Neuronal stem cell (in vitro differentiated cells): Measurements from ENCODE around the gene ENTPD6.
A peak's percentile ranks its signal among the peaks of the same experiment; 100 is the strongest.

Experiments used
- DNase-seq: peaks from one replicate; pipeline ENCODE4 v3.0.0-alpha.2; 2013; ENCODE audit warnings: low spot score
- H2AFZ ChIP-seq: one replicate; pipeline ENCODE4 v1.6.1; 2013; ENCODE audit warnings: mild to moderate bottlenecking, low read length, inconsistent platforms
- H2AK5ac ChIP-seq: 2 replicates; pipeline ENCODE4 v1.6.1; 2013; ENCODE audit warnings: low read depth, mild to moderate bottlenecking, inconsistent platforms, low read length, moderate library complexity, mixed read lengths
- H2BK120ac ChIP-seq: 2 replicates; pipeline ENCODE4 v1.6.1; 2013; ENCODE audit warnings: low read depth, mild to moderate bottlenecking, inconsistent platforms, low read length, moderate library complexity, mixed read lengths
- H2BK12ac ChIP-seq: one replicate; pipeline ENCODE4 v1.6.1; 2013; ENCODE audit warnings: low read length, inconsistent platforms
- H2BK15ac ChIP-seq: 2 replicates; pipeline ENCODE4 v1.6.1; 2013; ENCODE audit warnings: mild to moderate bottlenecking, low read length, inconsistent platforms, mixed read lengths
- H2BK5ac ChIP-seq: one replicate; pipeline ENCODE4 v1.6.1; 2013; ENCODE audit warnings: inconsistent platforms, mild to moderate bottlenecking, low read length, moderate library complexity
- H3K14ac ChIP-seq: one replicate; pipeline ENCODE4 v1.6.1; 2013; ENCODE audit warnings: low read length, inconsistent platforms
- H3K18ac ChIP-seq: 2 replicates; pipeline ENCODE4 v1.6.1; 2013; ENCODE audit warnings: low read length, inconsistent platforms
- H3K23ac ChIP-seq: 2 replicates; pipeline ENCODE4 v1.6.1; 2013; ENCODE audit warnings: low read depth, mild to moderate bottlenecking, mixed read lengths, low read length, inconsistent platforms; ENCODE audit not compliant: poor library complexity
- H3K27ac ChIP-seq: replicated peaks from 3 replicates; pipeline ENCODE4 v1.5.1; 2013; ENCODE audit warnings: low read length, inconsistent platforms
- H3K27me3 ChIP-seq, 3 experiments: 2 replicates each; pipeline ENCODE4 v1.6.1; 2013; ENCODE audit warnings: low read length in 3 of 3, mild to moderate bottlenecking in 2 of 3, inconsistent platforms in 1 of 3, low read depth in 1 of 3, mixed read lengths in 1 of 3, moderate library complexity in 1 of 3; ENCODE audit not compliant: control insufficient read depth in 3 of 3, insufficient read depth in 3 of 3
- H3K36me3 ChIP-seq, 2 donors: replicated peaks in 1 of 2; 2 replicates each; pipeline ENCODE4 v1.6.1; 2013; ENCODE audit warnings: low read length in 2 of 2; ENCODE audit not compliant: control insufficient read depth in 2 of 2, insufficient read depth in 2 of 2
- H3K4ac ChIP-seq: 2 replicates; pipeline ENCODE4 v1.6.1; 2013; ENCODE audit warnings: inconsistent platforms, mild to moderate bottlenecking, low read length, moderate library complexity
- H3K4me1 ChIP-seq, 2 donors: 1 replicate in 1 of 2; 2 replicates in 1 of 2; pipeline ENCODE4 v1.6.1; 2013; ENCODE audit warnings: low read length in 2 of 2, low read depth in 1 of 2; ENCODE audit not compliant: control insufficient read depth in 2 of 2, insufficient read depth in 1 of 2
- H3K4me2 ChIP-seq: one replicate; pipeline ENCODE4 v1.6.1; 2013; ENCODE audit warnings: mild to moderate bottlenecking, low read length, inconsistent platforms; ENCODE audit not compliant: insufficient read depth, poor library complexity, severe bottlenecking
- H3K4me3 ChIP-seq, 2 donors: 2 replicates each; pipeline ENCODE4 v1.5.1; 2013; ENCODE audit warnings: low read length in 2 of 2, mild to moderate bottlenecking in 2 of 2, inconsistent platforms in 1 of 2, moderate library complexity in 1 of 2
- H3K79me1 ChIP-seq: one replicate; pipeline ENCODE4 v1.6.1; 2013; ENCODE audit warnings: low read depth, mild to moderate bottlenecking, inconsistent platforms, low read length, moderate library complexity
- H3K9ac ChIP-seq: one replicate; pipeline ENCODE4 v1.6.1; 2013; ENCODE audit warnings: mild to moderate bottlenecking, low read depth, low read length, inconsistent platforms; ENCODE audit not compliant: poor library complexity
- H3K9me3 ChIP-seq, 2 donors: replicated peaks in 1 of 2; 2 replicates each; pipeline versions ENCODE3 to v1.6.1; 2013; ENCODE audit warnings: low read length in 2 of 2, mild to moderate bottlenecking in 2 of 2, inconsistent platforms in 1 of 2, low read depth in 1 of 2, mixed read lengths in 1 of 2, moderate library complexity in 1 of 2; ENCODE audit not compliant: control insufficient read depth in 2 of 2, insufficient read depth in 1 of 2
- H4K8ac ChIP-seq: one replicate; pipeline ENCODE4 v1.6.1; 2013; ENCODE audit warnings: low read depth, mild to moderate bottlenecking, inconsistent platforms, low read length, moderate library complexity
- H4K91ac ChIP-seq: one replicate; pipeline ENCODE4 v1.6.1; 2013; ENCODE audit warnings: low read length, low read depth, mild to moderate bottlenecking, inconsistent platforms; ENCODE audit not compliant: poor library complexity
- WGBS, 2 donors: extraction: QIAGEN DNeasy Blood & Tissue Kit; methylation state at CpG; one replicate each; pipeline ENCODE4 v1.1.7; 2013; ENCODE audit warnings: missing lambda C conversion rate in 2 of 2, mixed read lengths in 1 of 2; ENCODE audit not compliant: insufficient read length in 2 of 2, insufficient replicate concordance in 1 of 2; ENCODE audit errors: extremely low coverage in 2 of 2; 5-methylcytosine and 5-hydroxymethylcytosine counted together

Gene ENTPD6

DNA sequence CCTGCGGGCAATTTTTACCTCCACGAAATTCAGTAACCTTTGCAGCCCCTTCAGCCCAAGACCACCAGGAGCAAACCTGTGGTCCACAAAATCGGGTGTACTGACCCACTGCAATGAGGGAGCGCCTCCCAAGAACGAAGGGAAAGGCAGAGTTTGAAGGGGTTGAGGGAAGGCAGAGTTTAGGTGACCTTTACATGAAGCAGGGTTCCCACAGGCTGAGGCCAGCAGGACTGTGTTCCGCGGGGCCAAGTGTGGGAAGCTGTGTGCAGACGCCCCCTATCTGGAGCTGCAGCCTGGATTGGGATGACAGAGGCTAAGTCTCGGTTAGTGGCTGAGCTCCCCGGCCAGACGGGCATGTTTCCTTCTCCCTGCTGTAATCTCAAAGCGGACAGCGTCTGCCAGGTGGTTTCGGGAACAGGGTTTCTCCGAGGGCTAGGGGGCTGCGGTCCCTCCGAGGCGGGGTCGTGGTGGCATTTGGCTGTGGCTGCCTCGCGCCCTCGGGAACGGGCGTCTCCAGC lies 51.5 kb downstream of the ENTPD6 start:
- Histone ChIP-seq H3K79me1 (no peaks in the 10 kb centered on the region), H3K4me1 (peaks cover 15 to 28% of the 10 kb centered on the region in 2 donors), H3K4me3 (peak overlapping the region; percentile 90 to 91), H3K27me3 (peaks cover 0 to 15% (median 5%) of the 10 kb centered on the region in 3 experiments), H3K4ac (no peak overlapping the region), H4K8ac (no peak overlapping the region), H3K4me2 (peak overlapping the region; percentile 93), H2BK5ac (no peak overlapping the region), H3K36me3 (peaks cover 0 to 13% of the 10 kb centered on the region in 2 donors), H3K9ac (peak overlapping the region; percentile 89), H2AK5ac (no peak overlapping the region), H4K91ac (no peak overlapping the region), H3K9me3 (no peaks in the 10 kb centered on the region), H3K23ac (peak overlapping the region; percentile 56), H3K14ac (peak overlapping the region; percentile 86), H2AFZ (peak overlapping the region; percentile 97), H3K18ac (peak overlapping the region; percentile 95), H2BK12ac (no peak overlapping the region), H2BK15ac (no peak overlapping the region), H3K27ac (no peak overlapping the region), H2BK120ac (no peak overlapping the region)
- WGBS, 2 donors, result no CpG with 5 or more reads among the region's 24 CpGs
- peak; percentile 58 for DNase-seq

DNA sequence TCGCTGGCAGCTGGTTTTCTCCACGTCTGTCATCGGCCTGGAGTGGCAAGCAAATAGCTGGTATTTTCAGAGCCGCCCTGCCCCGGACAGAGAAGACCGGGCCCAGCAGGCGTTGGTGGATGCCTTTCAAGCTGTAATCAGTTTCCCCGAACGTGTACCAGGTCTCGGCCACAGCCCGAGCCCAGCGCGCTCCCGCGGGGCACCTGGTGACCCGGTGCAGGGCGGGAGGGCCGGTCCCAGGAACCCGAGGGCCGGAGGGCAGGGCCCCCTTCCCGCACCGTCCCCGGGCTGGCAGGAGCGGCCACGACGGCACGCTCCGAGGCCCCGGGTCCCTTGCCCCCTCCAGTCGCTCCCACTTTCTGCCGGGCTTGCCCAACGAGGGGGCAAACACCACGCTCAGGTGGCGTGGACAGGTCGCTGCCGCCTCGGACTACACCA lies 52.0 kb downstream of the ENTPD6 start:
- Histone ChIP-seq H3K9me3 (no peaks in the 10 kb centered on the region), H2AFZ (peak overlapping the region; percentile 97), H3K4me2 (peak overlapping the region; percentile 93), H2BK5ac (no peak overlapping the region), H4K8ac (no peak overlapping the region), H3K4me3 (peak overlapping the region; percentile 90 to 91), H3K79me1 (peaks cover 2% of the 10 kb centered on the region), H3K23ac (peak overlapping the region; percentile 56), H4K91ac (no peak overlapping the region), H2BK12ac (no peak overlapping the region), H2BK15ac (no peak overlapping the region), H3K9ac (peak overlapping the region; percentile 89), H2BK120ac (no peak overlapping the region), H3K4ac (no peak overlapping the region), H3K18ac (peak overlapping the region; percentile 95), H3K27me3 (peaks cover 0 to 15% (median 5%) of the 10 kb centered on the region in 3 experiments), H3K27ac (no peak overlapping the region), H3K4me1 (peaks cover 19 to 27% of the 10 kb centered on the region in 2 donors), H2AK5ac (no peak overlapping the region), H3K14ac (peak overlapping the region; percentile 86), H3K36me3 (peaks cover 2 to 18% of the 10 kb centered on the region in 2 donors)
- no CpG with 5 or more reads among the region's 37 CpGs for WGBS, 2 donors
- peak; percentile 61 for DNase-seq

DNA sequence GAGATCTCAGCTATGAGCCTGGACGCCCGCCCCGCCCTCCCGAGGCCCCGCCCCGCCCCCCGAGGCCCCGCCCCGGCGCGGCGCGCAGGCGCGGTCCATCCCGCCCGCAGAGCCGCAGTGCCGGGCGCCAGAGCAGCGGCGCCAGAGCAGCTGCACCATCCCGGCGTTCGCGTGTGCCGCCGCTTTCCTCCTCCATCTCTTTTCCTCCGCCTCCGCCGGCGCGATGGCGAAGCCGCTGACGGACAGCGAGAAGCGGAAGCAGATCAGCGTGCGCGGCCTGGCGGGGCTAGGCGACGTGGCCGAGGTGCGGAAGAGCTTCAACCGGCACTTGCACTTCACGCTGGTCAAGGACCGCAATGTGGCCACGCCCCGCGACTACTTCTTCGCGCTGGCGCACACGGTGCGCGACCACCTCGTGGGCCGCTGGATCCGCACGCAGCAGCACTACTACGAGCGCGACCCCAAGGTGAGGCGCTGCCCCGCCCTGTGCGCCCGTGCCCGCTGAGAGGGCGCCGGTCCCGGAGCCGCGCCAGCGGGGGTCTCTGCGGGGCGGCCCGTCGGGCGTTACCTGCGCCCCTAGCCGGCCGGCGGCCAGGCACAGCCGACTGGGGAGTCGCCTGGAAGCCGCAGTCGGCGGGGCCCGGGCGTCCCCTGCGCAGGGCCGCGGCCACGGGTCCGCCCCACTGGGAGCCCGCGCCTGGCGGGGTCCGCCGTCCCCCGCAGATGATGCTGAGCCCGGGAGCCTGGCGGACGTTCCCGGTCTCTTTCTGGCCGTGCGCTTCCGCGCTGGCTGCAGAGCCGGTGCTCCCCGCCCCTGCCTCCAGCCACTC lies 52.7 kb downstream of the ENTPD6 start, which contains the start of gene PYGB:
Gene PYGB (plus strand): TSS at position 130 of the 830 bp plus-strand sequence. CDS start 94 bp downstream, at position 224.
- Histone ChIP-seq H2BK12ac (peak within 1 kb of the TSS; percentile 52), H3K4ac (no peak within 1 kb of the TSS), H3K4me2 (peak within 1 kb of the TSS; percentile 93), H2AK5ac (peak within 1 kb of the TSS; percentile 20), H3K4me1 (peaks cover 19 to 29% of the 10 kb centered on the region in 2 donors), H3K23ac (peak within 1 kb of the TSS; percentile 99), H3K36me3 (peaks cover 2 to 24% of the 10 kb centered on the region in 2 donors), H2BK5ac (no peak within 1 kb of the TSS), H3K9me3 (no peaks in the 10 kb centered on the region), H3K27ac (peak within 1 kb of the TSS; percentile 94), H3K9ac (peak within 1 kb of the TSS; percentile 98), H4K8ac (no peak within 1 kb of the TSS), H2BK120ac (no peak within 1 kb of the TSS), H2AFZ (peak within 1 kb of the TSS; percentile 97), H3K27me3 (peaks cover 0 to 13% (median 5%) of the 10 kb centered on the region in 3 experiments), H2BK15ac (no peak within 1 kb of the TSS), H3K4me3 (peak within 1 kb of the TSS; percentile 90 to 91), H3K14ac (peak within 1 kb of the TSS; percentile 86), H3K18ac (peak within 1 kb of the TSS; percentile 98), H3K79me1 (peaks cover 5% of the 10 kb centered on the region), H4K91ac (no peak within 1 kb of the TSS)
- WGBS, 2 donors, result no CpG with 5 or more reads among the region's 113 CpGs
- peak; percentile 82 for DNase-seq

DNA sequence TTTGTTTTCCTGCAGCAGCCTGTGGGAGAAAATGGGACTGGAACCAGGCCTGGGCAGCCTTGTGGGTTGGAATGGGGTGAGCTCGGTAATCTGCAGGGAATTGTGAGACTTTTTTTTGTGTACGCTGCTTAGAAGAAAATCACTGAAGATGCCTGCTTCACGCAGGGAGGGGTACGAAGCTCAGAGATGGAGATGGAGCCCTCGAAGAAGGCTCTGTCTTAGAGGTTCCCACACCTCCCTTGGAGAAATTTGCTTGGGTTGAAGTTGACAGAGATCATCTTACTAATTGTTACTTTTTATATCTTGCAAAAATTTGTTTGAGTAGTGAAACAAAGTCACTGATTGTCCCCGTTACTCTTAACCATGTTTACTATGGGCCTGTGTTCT lies 53.3 kb downstream of the ENTPD6 start:
- Histone ChIP-seq H3K36me3 (peaks cover 2 to 24% of the 10 kb centered on the region in 2 donors), H3K18ac (peak overlapping the region; percentile 98), H2BK5ac (no peak overlapping the region), H3K9ac (peak overlapping the region; percentile 87), H3K27me3 (peaks cover 0 to 13% (median 5%) of the 10 kb centered on the region in 3 experiments), H2AK5ac (no peak overlapping the region), H2BK12ac (no peak overlapping the region), H3K14ac (no peak overlapping the region), H3K27ac (peak overlapping the region; percentile 94), H3K4me3 (peak overlapping the region; percentile 89 to 90), H4K91ac (no peak overlapping the region), H4K8ac (no peak overlapping the region), H3K4ac (no peak overlapping the region), H3K79me1 (peaks cover 5% of the 10 kb centered on the region), H3K9me3 (no peaks in the 10 kb centered on the region), H3K4me2 (peak overlapping the region; percentile 66), H2AFZ (peak overlapping the region; percentile 88), H3K4me1 (peaks cover 19 to 29% of the 10 kb centered on the region in 2 donors), H2BK15ac (no peak overlapping the region), H2BK120ac (no peak overlapping the region), H3K23ac (peak overlapping the region; percentile 34)
- DNase-seq, result no peak
- no CpG with 5 or more reads among the region's 6 CpGs for WGBS, 2 donors
